HepG2 (cell line): ENCODE data around the gene EFS. TPM values are rescaled to one million over a fixed set of nuclear protein-coding genes. Genes with fewer than 3 reads are reported as not detected.

Experiments used
- AGO2 ChIP-seq: fragments of 200-400 bp; formaldehyde crosslinking; optimal IDR thresholded peaks from 2 replicates; pipeline ENCODE3; 2017; ENCODE audit warnings: mild to moderate bottlenecking, low read depth, low read length, moderate library complexity
- ARNT ChIP-seq: fragments of 450-650 bp; IDR thresholded peaks from 2 replicates; pipeline ENCODE4 v1.6.1; 2017
- ARNT2 ChIP-seq: sonication (generic); formaldehyde crosslinking; IDR thresholded peaks from 2 replicates; pipeline ENCODE4 v1.8.0; 2022; ENCODE audit warnings: mild to moderate bottlenecking, low read depth, missing genetic modification reagents, moderate library complexity
- HOXA9 ChIP-seq: sonication (generic); formaldehyde crosslinking; IDR thresholded peaks from 2 replicates; pipeline ENCODE4 v1.8.1; 2022; ENCODE audit warnings: missing genetic modification reagents, mild to moderate bottlenecking, moderate library complexity, borderline replicate concordance
- KLF9 ChIP-seq: IDR thresholded peaks from 2 replicates; pipeline ENCODE4 v1.6.1; 2016; ENCODE audit warnings: low read depth
- MXI1 ChIP-seq: IDR thresholded peaks from 3 replicates; pipeline ENCODE4 v1.6.1; 2012; ENCODE audit warnings: low read depth, low read length, inconsistent platforms, borderline replicate concordance
- SIX4 ChIP-seq: sonication (generic); formaldehyde crosslinking; IDR thresholded peaks from 2 replicates; pipeline ENCODE4 v1.4.0; 2020; ENCODE audit warnings: missing genetic modification reagents
- SMAD9 ChIP-seq: sonication (generic); formaldehyde crosslinking; IDR thresholded peaks from 2 replicates; pipeline ENCODE4 v1.5.1; 2020; ENCODE audit warnings: mild to moderate bottlenecking, missing genetic modification reagents
- SMARCE1 ChIP-seq: fragments of 450-650 bp; IDR thresholded peaks from 2 replicates; pipeline ENCODE4 v1.6.1; 2017; ENCODE audit warnings: borderline replicate concordance
- TCF7L2 ChIP-seq: IDR thresholded peaks from 2 replicates; pipeline ENCODE4 v1.6.1; 2011; ENCODE audit warnings: mild to moderate bottlenecking, low read depth, low read length, moderate library complexity
- ZNF101 ChIP-seq: sonication (generic); formaldehyde crosslinking; IDR thresholded peaks from 2 replicates; pipeline ENCODE4 v1.4.0; 2020; ENCODE audit warnings: mild to moderate bottlenecking, low read depth, missing genetic modification reagents, borderline replicate concordance
- ZNF205 ChIP-seq: IDR thresholded peaks from 2 replicates; pipeline ENCODE4 v1.6.1; 2018; ENCODE audit warnings: missing biosample characterization, missing genetic modification reagents
- ZNF232 ChIP-seq: sonication (generic); formaldehyde crosslinking; IDR thresholded peaks from 2 replicates; pipeline ENCODE4 v1.4.0; 2020; ENCODE audit warnings: missing genetic modification reagents, borderline replicate concordance
- ZNF24 ChIP-seq: fragments of 450-650 bp; IDR thresholded peaks from 2 replicates; pipeline ENCODE4 v1.6.1; 2017; ENCODE audit warnings: antibody characterized with exemption, mild to moderate bottlenecking
- ZNF251 ChIP-seq: sonication (generic); formaldehyde crosslinking; IDR thresholded peaks from 2 replicates; pipeline ENCODE4 v1.9.0; 2021; ENCODE audit warnings: mild to moderate bottlenecking, missing genetic modification reagents
- ZNF253 ChIP-seq: sonication (generic); formaldehyde crosslinking; IDR thresholded peaks from 2 replicates; pipeline ENCODE4 v1.8.0; 2022; ENCODE audit warnings: mild to moderate bottlenecking, missing genetic modification reagents, borderline replicate concordance
- ZNF296 ChIP-seq: sonication (generic); formaldehyde crosslinking; conservative IDR thresholded peaks from 2 replicates; pipeline ENCODE4 v1.5.0; 2020; ENCODE audit warnings: mild to moderate bottlenecking, missing genetic modification reagents
- polyA plus RNA-seq, 8 experiments: library from polyadenylated mRNA; depleted of rRNA in 3 of 8; stranded (reverse) in 7 of 8; unstranded in 1 of 8; fragments of >200 nt; fragmentation: Illumina TruSeq in 4 of 8; extraction: Trizol in 4 of 8; gene quantifications; 2 replicates each; pipeline versions ENCODE4 v1.2.1 to v1.2.3, GENCODE V29; 2011 to 2016; ENCODE audit warnings: low read depth in 4 of 8, missing spikeins in 1 of 8, mixed read lengths in 1 of 8; ENCODE audit not compliant: insufficient read depth in 1 of 8
- total RNA-seq, 5 experiments: library from RNA; depleted of rRNA; stranded (reverse); fragments of >200 nt; fragmentation: Illumina TruSeq; extraction: Trizol; gene quantifications; 2 replicates each; pipeline ENCODE4 v1.2.3, GENCODE V29; 2016; ENCODE audit warnings: low read depth in 1 of 5
- TF ChIP-seq, protein P1 (sequence below), 2 experiments: sonication (generic) in 1 of 2; formaldehyde crosslinking in 1 of 2; IDR thresholded peaks; 2 replicates each; pipeline versions ENCODE4 v1.4.0 to v1.6.1; 2018 to 2020; ENCODE audit warnings: missing genetic modification reagents in 2 of 2, borderline replicate concordance in 1 of 2, low read depth in 1 of 2, mild to moderate bottlenecking in 1 of 2, missing biosample characterization in 1 of 2
- TF ChIP-seq, protein P2 (sequence below): sonication (generic); formaldehyde crosslinking; IDR thresholded peaks from 2 replicates; pipeline ENCODE4 v1.5.0; 2020; ENCODE audit warnings: missing genetic modification reagents
- TF ChIP-seq, protein P3 (sequence below): IDR thresholded peaks from 2 replicates; pipeline ENCODE4 v1.6.1; 2012; ENCODE audit warnings: low read depth, low read length, improper control_type of control experiment
- TF ChIP-seq, protein P4 (sequence below): conservative IDR thresholded peaks from 2 replicates; pipeline ENCODE4 v1.6.1; 2018; ENCODE audit warnings: missing genetic modification reagents
- TF ChIP-seq, protein P5 (sequence below): sonication (generic); formaldehyde crosslinking; IDR thresholded peaks from 2 replicates; pipeline ENCODE4 v1.8.1; 2023; ENCODE audit warnings: mild to moderate bottlenecking, missing genetic modification reagents

The EFS gene
- total and polyA plus RNA-seq, 2 of the 13 experiments (the other 11 are each of a cell fraction or from before 2014, with no cell fraction given), result not detected

DNA sequence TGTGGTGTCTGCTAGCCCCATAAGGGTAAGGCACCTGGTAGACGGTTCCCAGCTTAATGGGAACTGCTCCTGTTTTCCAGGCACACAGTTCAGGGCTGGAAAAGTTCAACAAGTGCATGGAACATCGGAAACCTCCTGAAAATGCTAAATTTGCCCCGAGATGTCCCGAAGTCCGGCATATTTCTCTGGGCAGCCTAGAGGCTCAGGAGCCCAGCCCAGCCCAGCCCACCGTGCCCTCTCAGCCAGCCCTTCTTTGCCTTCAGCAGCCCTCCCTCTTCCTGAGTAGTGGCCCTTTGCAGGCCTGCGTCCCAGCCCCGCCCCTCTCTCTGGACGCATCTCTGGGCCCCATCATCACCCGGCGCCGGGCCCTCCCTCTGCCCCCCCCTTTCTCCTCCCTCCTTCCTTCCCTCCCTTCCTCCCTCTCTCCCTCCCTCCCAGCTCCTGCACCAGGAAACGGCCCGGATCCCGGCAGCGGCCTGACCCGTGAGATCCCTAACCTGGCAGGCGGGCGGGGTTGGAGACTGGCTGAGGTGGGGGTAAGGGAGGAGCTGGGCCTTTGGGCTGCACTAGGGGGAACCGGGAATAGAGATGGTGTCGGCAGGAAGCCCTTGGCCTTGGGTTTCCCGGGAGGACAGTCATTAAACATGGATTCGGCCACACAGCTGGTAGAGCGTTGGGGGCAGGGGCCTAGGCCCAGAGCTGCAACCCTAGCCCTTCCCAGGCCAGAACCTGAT, 58.4 kb downstream of the EFS start, which contains the start of gene BCL2L2 (continued):
- TF ChIP-seq, protein P1, sequence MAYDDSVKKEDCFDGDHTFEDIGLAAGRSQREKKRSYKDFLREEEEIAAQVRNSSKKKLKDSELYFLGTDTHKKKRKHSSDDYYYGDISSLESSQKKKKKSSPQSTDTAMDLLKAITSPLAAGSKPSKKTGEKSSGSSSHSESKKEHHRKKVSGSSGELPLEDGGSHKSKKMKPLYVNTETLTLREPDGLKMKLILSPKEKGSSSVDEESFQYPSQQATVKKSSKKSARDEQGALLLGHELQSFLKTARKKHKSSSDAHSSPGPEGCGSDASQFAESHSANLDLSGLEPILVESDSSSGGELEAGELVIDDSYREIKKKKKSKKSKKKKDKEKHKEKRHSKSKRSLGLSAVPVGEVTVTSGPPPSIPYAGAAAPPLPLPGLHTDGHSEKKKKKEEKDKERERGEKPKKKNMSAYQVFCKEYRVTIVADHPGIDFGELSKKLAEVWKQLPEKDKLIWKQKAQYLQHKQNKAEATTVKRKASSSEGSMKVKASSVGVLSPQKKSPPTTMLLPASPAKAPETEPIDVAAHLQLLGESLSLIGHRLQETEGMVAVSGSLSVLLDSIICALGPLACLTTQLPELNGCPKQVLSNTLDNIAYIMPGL (CRISPR knock-in tag; IDR thresholded peaks at IDR 0.05; ENCODE audit: borderline replicate concordance in 1 of 2, low read depth in 1 of 2), result peak; percentile 94 to 99; a peak in 3 of 4 replicates
- TF ChIP-seq ZNF251 (CRISPR knock-in tag), result peak; percentile 60; the same call in 1 of the 2 replicates
- TF ChIP-seq, protein P2, sequence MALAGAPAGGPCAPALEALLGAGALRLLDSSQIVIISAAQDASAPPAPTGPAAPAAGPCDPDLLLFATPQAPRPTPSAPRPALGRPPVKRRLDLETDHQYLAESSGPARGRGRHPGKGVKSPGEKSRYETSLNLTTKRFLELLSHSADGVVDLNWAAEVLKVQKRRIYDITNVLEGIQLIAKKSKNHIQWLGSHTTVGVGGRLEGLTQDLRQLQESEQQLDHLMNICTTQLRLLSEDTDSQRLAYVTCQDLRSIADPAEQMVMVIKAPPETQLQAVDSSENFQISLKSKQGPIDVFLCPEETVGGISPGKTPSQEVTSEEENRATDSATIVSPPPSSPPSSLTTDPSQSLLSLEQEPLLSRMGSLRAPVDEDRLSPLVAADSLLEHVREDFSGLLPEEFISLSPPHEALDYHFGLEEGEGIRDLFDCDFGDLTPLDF (CRISPR knock-in tag), result 0 out of 2 replicates have a peak, but pooled peaks have one; percentile 16
- TF ChIP-seq ZNF24, result 0 out of 2 replicates have a peak, but pooled peaks have one; percentile 33
- TF ChIP-seq, protein P3, sequence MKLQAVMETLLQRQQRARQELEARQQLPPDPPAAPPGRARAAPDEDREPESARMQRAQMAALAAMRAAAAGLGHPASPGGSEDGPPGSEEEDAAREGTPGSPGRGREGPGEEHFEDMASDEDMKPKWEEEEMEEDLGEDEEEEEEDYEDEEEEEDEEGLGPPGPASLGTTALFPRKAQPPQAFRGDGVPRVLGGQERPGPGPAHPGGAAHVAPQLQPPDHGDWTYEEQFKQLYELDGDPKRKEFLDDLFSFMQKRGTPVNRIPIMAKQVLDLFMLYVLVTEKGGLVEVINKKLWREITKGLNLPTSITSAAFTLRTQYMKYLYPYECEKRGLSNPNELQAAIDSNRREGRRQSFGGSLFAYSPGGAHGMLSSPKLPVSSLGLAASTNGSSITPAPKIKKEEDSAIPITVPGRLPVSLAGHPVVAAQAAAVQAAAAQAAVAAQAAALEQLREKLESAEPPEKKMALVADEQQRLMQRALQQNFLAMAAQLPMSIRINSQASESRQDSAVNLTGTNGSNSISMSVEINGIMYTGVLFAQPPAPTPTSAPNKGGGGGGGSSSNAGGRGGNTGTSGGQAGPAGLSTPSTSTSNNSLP, result peak; percentile 48; the same call in 1 of the 2 replicates
- TF ChIP-seq ARNT, result no peak
- TF ChIP-seq SMARCE1, result no peak
- TF ChIP-seq, protein P4, sequence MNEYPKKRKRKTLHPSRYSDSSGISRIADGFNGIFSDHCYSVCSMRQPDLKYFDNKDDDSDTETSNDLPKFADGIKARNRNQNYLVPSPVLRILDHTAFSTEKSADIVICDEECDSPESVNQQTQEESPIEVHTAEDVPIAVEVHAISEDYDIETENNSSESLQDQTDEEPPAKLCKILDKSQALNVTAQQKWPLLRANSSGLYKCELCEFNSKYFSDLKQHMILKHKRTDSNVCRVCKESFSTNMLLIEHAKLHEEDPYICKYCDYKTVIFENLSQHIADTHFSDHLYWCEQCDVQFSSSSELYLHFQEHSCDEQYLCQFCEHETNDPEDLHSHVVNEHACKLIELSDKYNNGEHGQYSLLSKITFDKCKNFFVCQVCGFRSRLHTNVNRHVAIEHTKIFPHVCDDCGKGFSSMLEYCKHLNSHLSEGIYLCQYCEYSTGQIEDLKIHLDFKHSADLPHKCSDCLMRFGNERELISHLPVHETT, result peak; percentile 92
- peak; percentile 83; the same call in 1 of the 2 replicates for TF ChIP-seq ZNF101 (CRISPR knock-in tag)
- peak; percentile 92 for TF ChIP-seq ARNT2 (CRISPR knock-in tag)
- no peak; the same call in 1 of the 2 replicates for TF ChIP-seq ZNF253
- peak; percentile 70; the same call in 1 of the 2 replicates for TF ChIP-seq KLF9 (CRISPR knock-in tag)
- TF ChIP-seq TCF7L2, result no peak
- TF ChIP-seq ZNF205 (CRISPR knock-in tag), result peak; percentile 79; the same call in 1 of the 2 replicates
- peak; percentile 88; the same call in 1 of the 3 replicates for TF ChIP-seq MXI1
- TF ChIP-seq SIX4 (CRISPR knock-in tag), result peak; percentile 89
- TF ChIP-seq SMAD9 (CRISPR knock-in tag), result peak; percentile 95
- no peak for TF ChIP-seq ZNF296 (CRISPR knock-in tag)
- TF ChIP-seq, protein P5, sequence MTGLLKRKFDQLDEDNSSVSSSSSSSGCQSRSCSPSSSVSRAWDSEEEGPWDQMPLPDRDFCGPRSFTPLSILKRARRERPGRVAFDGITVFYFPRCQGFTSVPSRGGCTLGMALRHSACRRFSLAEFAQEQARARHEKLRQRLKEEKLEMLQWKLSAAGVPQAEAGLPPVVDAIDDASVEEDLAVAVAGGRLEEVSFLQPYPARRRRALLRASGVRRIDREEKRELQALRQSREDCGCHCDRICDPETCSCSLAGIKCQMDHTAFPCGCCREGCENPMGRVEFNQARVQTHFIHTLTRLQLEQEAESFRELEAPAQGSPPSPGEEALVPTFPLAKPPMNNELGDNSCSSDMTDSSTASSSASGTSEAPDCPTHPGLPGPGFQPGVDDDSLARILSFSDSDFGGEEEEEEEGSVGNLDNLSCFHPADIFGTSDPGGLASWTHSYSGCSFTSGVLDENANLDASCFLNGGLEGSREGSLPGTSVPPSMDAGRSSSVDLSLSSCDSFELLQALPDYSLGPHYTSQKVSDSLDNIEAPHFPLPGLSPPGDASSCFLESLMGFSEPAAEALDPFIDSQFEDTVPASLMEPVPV (CRISPR knock-in tag), result peak; percentile 86
- TF ChIP-seq AGO2, result peak; percentile 91
- peak; percentile 92; the same call in 1 of the 2 replicates for TF ChIP-seq ZNF232 (CRISPR knock-in tag)
- no peak for TF ChIP-seq HOXA9 (CRISPR knock-in tag)
